ENCODE data around the gene C1orf167. TPM values are rescaled to one million over a fixed set of nuclear protein-coding genes. Genes with fewer than 3 reads are reported as not detected.

Gene C1orf167
- total and polyA plus RNA-seq, 10 of the 15 experiments (the other 5 are each of a cell fraction or from before 2014, with no cell fraction given): 0.17 to 0.31 TPM; not detected in 8

- TF ChIP-seq POLR2A (IDR thresholded peaks at IDR 0.05; ENCODE audit: low read depth, low read length) (peak; percentile 53; the same call in 1 of the 2 replicates), ZNF24 (IDR thresholded peaks at IDR 0.05) (no peak), CEBPZ (IDR thresholded peaks at IDR 0.05; ENCODE audit: low read depth, low read length) (no peak), ETV6 (conservative IDR thresholded peaks at IDR 0.05 in 1 of 2, IDR thresholded peaks at IDR 0.05 in 1 of 2; ENCODE audit: borderline replicate concordance in 1 of 2, low read depth in 1 of 2) (0 out of 4 replicates have a peak, but pooled peaks of 1 of the 2 experiments have one; percentile 23)
Measured at GRCh38 chr1:11719313-11720032, 42.5 kb upstream of the C1orf167 start (continued).

- no peak overlapping the region for H3K9ac ChIP-seq (ENCODE audit: control insufficient read depth, insufficient read depth, low read length)
- no peaks in the 10 kb centered on the region for H3K36me3 ChIP-seq (ENCODE audit: control insufficient read depth in 2 of 2, insufficient read depth in 2 of 2, low read length in 1 of 2)
- no peak for ATAC-seq
- no peak overlapping the region for H2AFZ ChIP-seq (ENCODE audit: control insufficient read depth, low read depth, low read length)
- in situ Hi-C loops (cut with MboI): no loop called here
- WGBS (ENCODE audit: insufficient coverage, insufficient replicate concordance, low lambda C conversion rate, missing lambda C conversion rate): 51% methylated on average over 12 of the region's 12 CpGs
- DNase-seq (ENCODE audit: low read depth, low spot score): no peak
- H3K27me3 ChIP-seq (replicated peaks in 1 of 2; ENCODE audit: control insufficient read depth in 2 of 2, insufficient read depth in 2 of 2, low read length in 1 of 2): no peaks in the 10 kb centered on the region
- H3K27ac ChIP-seq (ENCODE audit: control insufficient read depth, insufficient read depth): no peak overlapping the region
- H3K9me3 ChIP-seq (replicated peaks; ENCODE audit: control insufficient read depth, insufficient read depth, low read length): no peaks in the 10 kb centered on the region
- FAIRE-seq: no peak
- peaks cover 5% of the 10 kb centered on the region; the same call in 1 of the 2 replicates for H3K4me1 ChIP-seq (ENCODE audit: control insufficient read depth, insufficient read depth, low read length)
- POLR2A ChIA-PET: interaction anchor here (1.1 kb wide), 1 partner anchor 56 kb away, joined by 4 read pairs; the partner anchor contains the start of gene FBXO6
- SMC1A ChIA-PET (ENCODE audit: uncharacterized antibody, unreplicated experiment): interaction anchor here (0.6 to 2.6 kb wide), 8 partner anchors 12 to 86 kb away, joined by 3 to 14 read pairs (median 4); partner anchors contain the start of gene FBXO6
- no TSS peak for BruUV-seq (replicated peaks)
- no peaks in the 10 kb centered on the region for H3K79me2 ChIP-seq (ENCODE audit: control insufficient read depth, insufficient read depth, low read length)
- 0 out of 2 replicates have a peak overlapping the region, but pooled peaks have one; percentile 5 for H3K4me2 ChIP-seq (ENCODE audit: control insufficient read depth, insufficient read depth)
- no peak overlapping the region for H3K4me3 ChIP-seq
- RAD21 ChIA-PET (ENCODE audit: unreplicated experiment): interaction anchor here (0.6 to 3.1 kb wide), 11 partner anchors 38 to 683 kb away, joined by 3 to 28 read pairs (median 5); partner anchors contain the start of gene FBXO6
- H4K20me1 ChIP-seq (ENCODE audit: control insufficient read depth, insufficient read depth): no peaks in the 10 kb centered on the region
- intact Hi-C loops (cut with micrococcal nuclease; ENCODE audit: unreplicated experiment): no loop called here
- CTCF ChIA-PET: interaction anchor here (0.6 to 3.9 kb wide), 22 partner anchors 10 to 1075 kb away, joined by 3 to 36 read pairs (median 6); partner anchors contain the start of genes AGTRAP, FBXO2 and FBXO6
- TF ChIP-seq NFYA (IDR thresholded peaks at IDR 0.05; ENCODE audit: borderline replicate concordance, low read depth, low read length): no peak
- no peak for TF ChIP-seq RCOR1 (conservative IDR thresholded peaks at IDR 0.05; ENCODE audit: low read depth, low read length)
- no peak for TF ChIP-seq TBL1XR1 (IDR thresholded peaks at IDR 0.05; ENCODE audit: low read depth, low read length)
- no peak for TF ChIP-seq SMAD1 (IDR thresholded peaks at IDR 0.05; ENCODE audit: low read depth, partially characterized antibody)
- TF ChIP-seq CEBPZ (IDR thresholded peaks at IDR 0.05; ENCODE audit: low read depth, low read length): no peak
- no peak for TF ChIP-seq EED (IDR thresholded peaks at IDR 0.05; ENCODE audit: low read depth)
- TF ChIP-seq SUPT20H (IDR thresholded peaks at IDR 0.05; ENCODE audit: borderline replicate concordance, control insufficient read depth, low read depth, low read length): no peak
Measured at GRCh38 chr1:11720033-11720376, 42.0 kb upstream of the C1orf167 start.
